ENCODE data around the gene ENPEP.
"Not testable (repeated sequence)": the region's sequence is repeated elsewhere in the genome, so short reads cannot be mapped to it uniquely, and the experiment has no call there.

The ENPEP gene

DNA sequence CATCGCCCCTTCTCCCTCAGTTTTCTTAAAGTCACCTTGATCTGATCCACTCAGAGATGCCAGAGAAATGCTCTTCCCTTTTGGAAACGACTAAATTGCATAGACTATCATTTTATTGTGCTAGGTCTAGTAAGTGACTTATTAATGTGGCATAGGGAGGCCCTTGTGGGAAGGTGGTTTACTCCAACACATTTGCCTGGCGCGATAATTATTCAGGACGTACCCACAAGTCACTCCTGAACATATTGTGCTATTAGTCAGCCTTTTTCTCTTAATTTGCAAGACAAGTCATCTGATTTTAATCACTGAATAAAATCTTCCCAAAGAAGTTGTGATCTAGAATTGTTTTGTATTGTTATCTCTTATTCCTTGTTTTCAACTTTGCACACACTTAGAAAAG, 7.6 kb downstream of the ENPEP start:
- no peaks in the 10 kb centered on the region for H3K27me3 Mint-ChIP-seq (ENCODE audit: low read depth)
- no peaks in the 10 kb centered on the region for H3K9me3 Mint-ChIP-seq
- no peaks in the 10 kb centered on the region for H3K36me3 Mint-ChIP-seq (ENCODE audit: low read depth)
- TF ChIP-seq, protein P1, sequence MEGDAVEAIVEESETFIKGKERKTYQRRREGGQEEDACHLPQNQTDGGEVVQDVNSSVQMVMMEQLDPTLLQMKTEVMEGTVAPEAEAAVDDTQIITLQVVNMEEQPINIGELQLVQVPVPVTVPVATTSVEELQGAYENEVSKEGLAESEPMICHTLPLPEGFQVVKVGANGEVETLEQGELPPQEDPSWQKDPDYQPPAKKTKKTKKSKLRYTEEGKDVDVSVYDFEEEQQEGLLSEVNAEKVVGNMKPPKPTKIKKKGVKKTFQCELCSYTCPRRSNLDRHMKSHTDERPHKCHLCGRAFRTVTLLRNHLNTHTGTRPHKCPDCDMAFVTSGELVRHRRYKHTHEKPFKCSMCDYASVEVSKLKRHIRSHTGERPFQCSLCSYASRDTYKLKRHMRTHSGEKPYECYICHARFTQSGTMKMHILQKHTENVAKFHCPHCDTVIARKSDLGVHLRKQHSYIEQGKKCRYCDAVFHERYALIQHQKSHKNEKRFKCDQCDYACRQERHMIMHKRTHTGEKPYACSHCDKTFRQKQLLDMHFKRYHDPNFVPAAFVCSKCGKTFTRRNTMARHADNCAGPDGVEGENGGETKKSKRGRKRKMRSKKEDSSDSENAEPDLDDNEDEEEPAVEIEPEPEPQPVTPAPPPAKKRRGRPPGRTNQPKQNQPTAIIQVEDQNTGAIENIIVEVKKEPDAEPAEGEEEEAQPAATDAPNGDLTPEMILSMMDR (IDR thresholded peaks at IDR 0.05; ENCODE audit: unreplicated experiment in 3 of 3): no peak
- peak overlapping the region; percentile 46 to 81 (median 61) for H3K27ac Mint-ChIP-seq
- peak overlapping the region; percentile 26 to 64 (median 48) for H3K4me3 Mint-ChIP-seq
- peaks cover 61% of the 10 kb centered on the region for H3K4me1 Mint-ChIP-seq

DNA sequence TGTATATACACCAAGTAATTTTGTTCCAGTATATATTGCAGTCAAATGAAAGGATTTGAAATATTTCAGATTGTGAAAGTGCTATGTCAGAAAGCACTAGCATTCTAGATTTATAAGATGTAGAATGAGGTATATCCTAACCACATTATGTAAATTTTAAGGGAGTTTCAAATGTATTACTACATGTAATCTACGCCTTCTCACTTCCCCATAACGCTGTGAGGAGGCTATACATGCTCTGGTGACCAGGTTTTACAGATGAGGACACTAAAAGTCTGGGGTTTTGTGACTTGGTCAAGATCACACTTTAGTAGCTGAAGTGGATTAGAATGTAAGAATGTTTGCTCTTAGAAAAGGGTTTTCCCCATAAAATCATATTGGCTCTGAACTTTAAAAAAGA, 8.1 kb downstream of the ENPEP start:
- Mint-ChIP-seq H3K4me3 (peak overlapping the region in 1 of 3 experiments; percentile 64), H3K4me1 (peaks cover 66% of the 10 kb centered on the region), H3K9me3 (no peaks in the 10 kb centered on the region), H3K27me3 (ENCODE audit: low read depth) (no peaks in the 10 kb centered on the region), H3K27ac (peak overlapping the region; percentile 52 to 93 (median 61)), H3K36me3 (ENCODE audit: low read depth) (peaks cover under 1% of the 10 kb centered on the region)
- TF ChIP-seq, protein P1 (IDR thresholded peaks at IDR 0.05; ENCODE audit: unreplicated experiment in 3 of 3): no peak

DNA sequence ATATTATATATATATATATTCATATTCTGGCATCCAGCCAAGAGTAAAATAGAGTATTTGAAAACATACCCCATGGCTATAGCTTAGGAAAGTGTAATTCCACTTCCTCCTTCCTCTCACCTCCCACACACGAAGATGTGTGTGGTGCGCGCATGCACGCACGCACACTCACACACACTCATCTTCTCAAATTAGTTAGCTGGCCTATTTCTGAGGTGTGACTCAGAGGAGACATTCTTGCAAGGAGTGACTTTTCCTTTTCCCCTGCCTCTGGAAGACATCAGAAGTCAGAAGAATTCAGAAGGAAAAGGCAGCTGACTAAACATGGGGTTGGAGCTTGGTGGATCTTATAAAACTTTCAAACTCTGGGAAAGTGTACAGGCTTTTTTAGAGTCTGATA, 8.8 kb downstream of the ENPEP start:
- Mint-ChIP-seq H3K4me3 (peak overlapping the region in 2 of 3 experiments; percentile 24 to 34), H3K36me3 (ENCODE audit: low read depth) (peaks cover 3% of the 10 kb centered on the region), H3K9me3 (no peaks in the 10 kb centered on the region), H3K27ac (peak overlapping the region; percentile 61 to 95 (median 93)), H3K27me3 (ENCODE audit: low read depth) (no peaks in the 10 kb centered on the region), H3K4me1 (peaks cover 69% of the 10 kb centered on the region)
- TF ChIP-seq, protein P1 (IDR thresholded peaks at IDR 0.05; ENCODE audit: unreplicated experiment in 3 of 3): no peak

DNA sequence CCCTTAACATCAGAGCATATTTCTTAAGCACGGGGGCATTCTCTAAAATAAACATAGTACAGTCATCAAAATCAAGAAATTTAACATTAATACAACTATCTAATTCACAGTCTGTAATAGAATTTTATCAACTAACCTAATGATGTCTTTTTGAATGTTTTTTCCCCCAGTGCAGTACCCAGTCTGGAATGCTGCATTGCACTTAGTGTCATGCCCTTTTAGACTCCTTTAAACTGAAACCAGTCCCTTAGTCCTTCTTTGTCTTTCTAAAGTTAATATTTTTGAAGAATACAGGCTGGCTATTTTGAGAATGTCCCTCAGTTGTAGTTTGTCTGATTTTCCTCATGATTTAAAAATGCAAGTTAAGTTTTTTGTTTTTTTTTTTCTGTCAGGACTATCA, 9.5 kb downstream of the ENPEP start:
- Mint-ChIP-seq H3K36me3 (ENCODE audit: low read depth) (peaks cover 8% of the 10 kb centered on the region), H3K27me3 (ENCODE audit: low read depth) (no peaks in the 10 kb centered on the region), H3K27ac (peak overlapping the region; percentile 61 to 95 (median 93)), H3K9me3 (no peaks in the 10 kb centered on the region), H3K4me1 (peaks cover 63% of the 10 kb centered on the region), H3K4me3 (peak overlapping the region in 2 of 3 experiments; percentile 33 to 50)
- TF ChIP-seq, protein P1 (IDR thresholded peaks at IDR 0.05; ENCODE audit: unreplicated experiment in 3 of 3): no peak

DNA sequence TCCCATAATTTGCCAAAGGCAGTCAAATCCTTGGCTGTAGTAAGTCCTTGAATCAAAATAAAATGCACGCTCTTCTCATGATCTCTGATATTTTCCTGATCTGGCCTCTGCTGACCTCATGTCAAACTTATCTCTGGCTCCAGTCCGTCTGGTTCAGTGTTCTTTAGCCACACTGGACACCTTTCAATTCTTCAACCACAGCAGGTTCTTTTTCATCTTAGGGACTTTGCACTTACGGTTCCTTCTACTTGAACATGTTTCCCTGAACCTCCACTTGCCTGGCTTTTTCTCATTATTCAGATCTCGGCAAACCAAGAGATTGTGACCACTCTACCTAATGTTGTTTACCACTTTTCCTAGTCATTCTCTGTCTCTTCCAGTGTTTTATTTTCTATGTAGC, 10.3 kb downstream of the ENPEP start:
- Mint-ChIP-seq H3K27ac (peak overlapping the region; percentile 45 to 93 (median 73)), H3K36me3 (ENCODE audit: low read depth) (peaks cover 13% of the 10 kb centered on the region), H3K27me3 (ENCODE audit: low read depth) (no peaks in the 10 kb centered on the region), H3K4me3 (peak overlapping the region; percentile 7 to 58 (median 53)), H3K4me1 (peaks cover 57% of the 10 kb centered on the region), H3K9me3 (no peaks in the 10 kb centered on the region)
- TF ChIP-seq, protein P1 (IDR thresholded peaks at IDR 0.05; ENCODE audit: unreplicated experiment in 3 of 3): no peak

DNA sequence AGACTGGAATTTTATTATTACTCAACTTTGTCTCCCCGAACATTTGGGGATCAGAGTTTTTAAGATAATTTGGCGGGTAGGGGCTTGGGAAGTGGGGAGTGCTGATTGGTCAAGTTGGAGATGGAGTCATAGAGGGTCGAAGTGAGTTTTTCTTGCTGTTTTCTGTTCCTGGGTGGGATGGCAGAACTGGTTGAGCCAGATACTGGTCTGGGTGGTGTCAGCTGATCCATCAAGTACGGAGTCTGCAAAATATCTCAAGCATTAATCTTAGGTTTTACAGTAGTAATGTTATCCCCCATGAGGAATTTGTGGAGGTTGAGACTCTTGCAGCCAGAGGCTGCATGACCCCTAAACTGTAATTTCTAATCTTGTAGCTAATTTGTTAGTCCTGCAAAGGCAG, 10.9 kb downstream of the ENPEP start:
- Mint-ChIP-seq H3K36me3 (ENCODE audit: low read depth) (peaks cover 13% of the 10 kb centered on the region), H3K4me1 (peaks cover 52% of the 10 kb centered on the region), H3K27ac (peak overlapping the region; percentile 45 to 93 (median 73)), H3K4me3 (peak overlapping the region; percentile 7 to 58 (median 53))
- not testable (repeated sequence) for H3K9me3 Mint-ChIP-seq; H3K27me3 Mint-ChIP-seq (ENCODE audit: low read depth)

Data from nephron (organoid).